Breast epithelium (tissue), 4 donors: ENCODE data around the gene NOL3. TPM values are rescaled to one million over a fixed set of nuclear protein-coding genes. Genes with fewer than 3 reads are reported as not detected.
A peak's percentile ranks its signal among the peaks of the same experiment; 100 is the strongest.

Experiments used
- DNase-seq, 2 donors: peaks; one replicate each; pipeline ENCODE4 v3.0.0-alpha.2; 2019; ENCODE audit warnings: low spot score in 2 of 2
- H3K27ac ChIP-seq, 2 donors: fragments of 200-600 bp; sonication (generic) in 1 of 2; one replicate each; pipeline ENCODE4 v1.5.1; 2016 to 2019; ENCODE audit warnings: mild to moderate bottlenecking in 1 of 2
- H3K27me3 ChIP-seq, 2 donors: fragments of 200-600 bp; sonication (generic) in 1 of 2; one replicate each; pipeline versions ENCODE4 v1.5.1 to v1.6.0; 2017 to 2019; ENCODE audit warnings: control low read depth in 1 of 2, mild to moderate bottlenecking in 1 of 2
- H3K36me3 ChIP-seq: fragments of 200-600 bp; one replicate; pipeline ENCODE4 v1.5.1; 2019
- H3K4me1 ChIP-seq, 2 donors: fragments of 200-600 bp; sonication (generic); one replicate each; pipeline ENCODE4 v1.5.1; 2016 to 2019; ENCODE audit warnings: control low read depth in 1 of 2
- H3K4me3 ChIP-seq, 3 donors: fragments of 200-600 bp; sonication (generic); 1 replicate in 2 of 3; 2 replicates in 1 of 3; pipeline ENCODE4 v1.5.1; 2016 to 2019; ENCODE audit warnings: mild to moderate bottlenecking in 3 of 3, moderate library complexity in 2 of 3
- H3K9me3 ChIP-seq, 2 donors: fragments of 200-600 bp; sonication (generic) in 1 of 2; one replicate each; pipeline ENCODE4 v1.5.1; 2016 to 2019; ENCODE audit warnings: control low read depth in 1 of 2
- CTCF ChIP-seq, 3 donors: fragments of 450-650 bp; IDR thresholded peaks; one replicate each; pipeline ENCODE4 v1.5.1; 2016 to 2017; ENCODE audit warnings: antibody characterized with exemption in 3 of 3, mild to moderate bottlenecking in 3 of 3, moderate library complexity in 3 of 3
- POLR2A ChIP-seq: fragments of 450-650 bp; IDR thresholded peaks from one replicate; pipeline ENCODE4 v1.6.1; 2016; ENCODE audit warnings: antibody characterized with exemption, mild to moderate bottlenecking, moderate library complexity
- POLR2AphosphoS5 ChIP-seq, 3 donors: sonication (generic); formaldehyde crosslinking; IDR thresholded peaks; one replicate each; pipeline ENCODE4 v1.6.1; 2017; ENCODE audit warnings: antibody characterized with exemption in 3 of 3
- intact Hi-C: fragments of 100-400 bp; cut with DNase I; formaldehyde crosslinking; loops from one replicate; pipeline ENCODE4 v1.15.1; 2023; ENCODE audit warnings: low total_unique reads
- total RNA-seq, 3 donors: library from RNA; depleted of rRNA; stranded (reverse); fragments of >200 nt; gene quantifications; one replicate each; pipeline ENCODE4 v1.1.0, GENCODE V29; 2016

NOL3 gene
- total RNA-seq, 3 donors from 2014 or later = 39.7 to 87.7 (median 45.9) TPM

- Histone ChIP-seq H3K4me3 (peak overlapping the region in 2 of 3 donors; percentile 76 to 78), H3K36me3 (no peaks in the 10 kb centered on the region), H3K27me3 (no peaks in the 10 kb centered on the region), H3K9me3 (no peaks in the 10 kb centered on the region), H3K4me1 (peaks cover 7 to 9% of the 10 kb centered on the region in 2 donors), H3K27ac (peak overlapping the region in 1 of 2 donors; percentile 99)
- peak; percentile 80 to 91 for DNase-seq
- intact Hi-C loops = no loop called here
- TF ChIP-seq POLR2A (no peak), CTCF (IDR thresholded peaks at IDR 0.05) (peak; percentile 54 to 76 (median 72)), POLR2AphosphoS5 (IDR thresholded peaks at IDR 0.05) (peak in 2 of 3 donors; percentile 73 to 76)
These were observed 14.8 kb downstream of the NOL3 start for GRCh38 chr16:67184995-67185650.

GRCh38 chr16:67185651-67186134 is 15.4 kb downstream of the NOL3 start:
- TF ChIP-seq CTCF (IDR thresholded peaks at IDR 0.05) (no peak), POLR2A (no peak), POLR2AphosphoS5 (IDR thresholded peaks at IDR 0.05) (no peak)
- Histone ChIP-seq H3K27me3 (no peaks in the 10 kb centered on the region), H3K9me3 (no peaks in the 10 kb centered on the region), H3K27ac (no peak overlapping the region), H3K36me3 (no peaks in the 10 kb centered on the region), H3K4me3 (peak overlapping the region in 2 of 3 donors; percentile 76 to 78), H3K4me1 (peaks cover 7 to 9% of the 10 kb centered on the region in 2 donors)
- DNase-seq = no peak
- intact Hi-C loops = no loop called here

GRCh38 chr16:67186550-67186950 is 16.2 kb downstream of the NOL3 start:
- no peak overlapping the region for H3K4me3 ChIP-seq
- H3K27me3 ChIP-seq = no peaks in the 10 kb centered on the region
- H3K27ac ChIP-seq = no peak overlapping the region
- intact Hi-C loops = no loop called here
- TF ChIP-seq POLR2AphosphoS5 (IDR thresholded peaks at IDR 0.05) (no peak), CTCF (IDR thresholded peaks at IDR 0.05) (no peak), POLR2A (no peak)
- no peaks in the 10 kb centered on the region for H3K36me3 ChIP-seq
- H3K9me3 ChIP-seq = no peaks in the 10 kb centered on the region
- peaks cover 7 to 9% of the 10 kb centered on the region in 2 donors for H3K4me1 ChIP-seq
- DNase-seq = no peak

GRCh38 chr16:67187175-67187890 is 17.0 kb downstream of the NOL3 start:
- Histone ChIP-seq H3K27me3 (no peaks in the 10 kb centered on the region), H3K4me3 (no peak overlapping the region), H3K27ac (no peak overlapping the region), H3K9me3 (no peaks in the 10 kb centered on the region), H3K36me3 (no peaks in the 10 kb centered on the region), H3K4me1 (peaks cover 7 to 9% of the 10 kb centered on the region in 2 donors)
- intact Hi-C loops = no loop called here
- no peak for DNase-seq
- TF ChIP-seq POLR2A (no peak), POLR2AphosphoS5 (IDR thresholded peaks at IDR 0.05) (no peak), CTCF (IDR thresholded peaks at IDR 0.05) (no peak)

- Histone ChIP-seq H3K4me1 (peaks cover 13 to 17% of the 10 kb centered on the region in 2 donors), H3K27me3 (no peaks in the 10 kb centered on the region), H3K27ac (no peak overlapping the region), H3K36me3 (no peaks in the 10 kb centered on the region), H3K4me3 (no peak overlapping the region), H3K9me3 (no peaks in the 10 kb centered on the region)
- intact Hi-C loops = no loop called here
- no peak for DNase-seq
- TF ChIP-seq POLR2AphosphoS5 (IDR thresholded peaks at IDR 0.05) (no peak), CTCF (IDR thresholded peaks at IDR 0.05) (no peak), POLR2A (no peak)
These were observed 18.0 kb downstream of the NOL3 start for GRCh38 chr16:67188323-67188722.
